GM23338 (cell line): Measurements from ENCODE around the gene PLET1. TPM values are rescaled to one million over a fixed set of nuclear protein-coding genes. Genes with fewer than 3 reads are reported as not detected.

Experiments used
- ATAC-seq: fragments of 200-7000 bp; cut with Tn5 transposase; 3 replicates; pipeline ENCODE4 v1.9.1; 2020
- DNase-seq: peaks from one replicate; pipeline ENCODE4 v3.0.0-alpha.2; 2015; ENCODE audit warnings: low spot score
- H2AFZ ChIP-seq: fragments of 200-600 bp; sonication (generic); 2 replicates; pipeline ENCODE4 v1.8.0; 2016; ENCODE audit warnings: antibody characterized with exemption, mild to moderate bottlenecking, moderate library complexity
- H3F3A ChIP-seq: fragments of 200-600 bp; sonication (generic); replicated peaks from 2 replicates; pipeline ENCODE4 v1.8.0; 2017; ENCODE audit warnings: antibody characterized with exemption, mixed run types, low read depth
- H3K27ac ChIP-seq: fragments of 200-600 bp; sonication (generic); 2 replicates; pipeline ENCODE4 v1.6.1; 2016; ENCODE audit warnings: low read depth
- H3K27me3 ChIP-seq: fragments of 200-600 bp; sonication (generic); 2 replicates; pipeline ENCODE4 v1.8.0; 2016; ENCODE audit warnings: mild to moderate bottlenecking, mixed run types, moderate library complexity; ENCODE audit not compliant: insufficient read depth
- H3K36me3 ChIP-seq: fragments of 200-600 bp; sonication (generic); 2 replicates; pipeline ENCODE4 v1.8.0; 2016; ENCODE audit warnings: mild to moderate bottlenecking; ENCODE audit not compliant: insufficient read depth
- H3K4me1 ChIP-seq: fragments of 200-600 bp; sonication (generic); 2 replicates; pipeline ENCODE4 v1.8.0; 2016; ENCODE audit warnings: mild to moderate bottlenecking, moderate library complexity; ENCODE audit not compliant: insufficient read depth
- H3K4me2 ChIP-seq: fragments of 200-600 bp; sonication (generic); 2 replicates; pipeline ENCODE4 v1.7.1; 2017; ENCODE audit warnings: mixed run types
- H3K4me3 ChIP-seq: fragments of 200-600 bp; sonication (generic); 2 replicates; pipeline ENCODE4 v1.6.1; 2016; ENCODE audit warnings: mixed run types
- H3K79me2 ChIP-seq: fragments of 200-600 bp; sonication (generic); replicated peaks from 2 replicates; pipeline ENCODE4 v1.8.0; 2017; ENCODE audit warnings: mild to moderate bottlenecking; ENCODE audit not compliant: insufficient read depth
- H3K9me2 ChIP-seq: fragments of 200-600 bp; sonication (generic); 2 replicates; pipeline ENCODE4 v1.8.0; 2017; ENCODE audit not compliant: insufficient read depth
- H4K20me1 ChIP-seq: fragments of 200-600 bp; sonication (generic); replicated peaks from 2 replicates; pipeline ENCODE4 v1.8.0; 2017; ENCODE audit warnings: mild to moderate bottlenecking; ENCODE audit not compliant: insufficient read depth
- H3K27ac Mint-ChIP-seq: 2 replicates; pipeline ENCODE4 v1.8.0; 2020; ENCODE audit warnings: inconsistent platforms, mild to moderate bottlenecking, moderate library complexity, mixed read lengths
- H3K27me3 Mint-ChIP-seq: 3 replicates; pipeline ENCODE4 v1.8.0; 2022; ENCODE audit warnings: low read depth, mild to moderate bottlenecking, moderate library complexity, mixed read lengths, inconsistent platforms; ENCODE audit not compliant: insufficient read depth, poor library complexity
- H3K36me3 Mint-ChIP-seq: 3 replicates; pipeline ENCODE4 v1.8.0; 2021; ENCODE audit warnings: low read depth, mild to moderate bottlenecking, inconsistent platforms, moderate library complexity, mixed read lengths
- H3K4me1 Mint-ChIP-seq: 3 replicates; pipeline ENCODE4 v1.8.0; 2020; ENCODE audit warnings: mild to moderate bottlenecking, inconsistent platforms, mixed read lengths
- H3K4me3 Mint-ChIP-seq: 3 replicates; pipeline ENCODE4 v1.8.0; 2021; ENCODE audit warnings: moderate library complexity, mild to moderate bottlenecking, inconsistent platforms, mixed read lengths
- H3K9me3 Mint-ChIP-seq: 3 replicates; pipeline ENCODE4 v1.8.0; 2020; ENCODE audit warnings: moderate library complexity, mild to moderate bottlenecking, inconsistent platforms, mixed read lengths
- CREB1 ChIP-seq: fragments of 250-450 bp; sonication (Bioruptor Pico); IDR thresholded peaks from 2 replicates; pipeline ENCODE4 v1.5.0; 2020; ENCODE audit warnings: low read depth, mild to moderate bottlenecking, moderate library complexity
- CTCF ChIP-seq, 2 experiments: fragments of 200-600 bp in 1 of 2; sonication (generic) in 1 of 2; conservative IDR thresholded peaks; 2 replicates each; pipeline versions ENCODE4 v1.5.1 to v1.6.1; 2016 to 2017; ENCODE audit warnings: antibody characterized with exemption in 2 of 2, low read depth in 2 of 2, mild to moderate bottlenecking in 2 of 2, moderate library complexity in 1 of 2
- ETS1 ChIP-seq: IDR thresholded peaks from 2 replicates; pipeline ENCODE4 v1.6.1; 2016; ENCODE audit warnings: antibody characterized with exemption
- EZH2 ChIP-seq: fragments of 200-600 bp; sonication (generic); IDR thresholded peaks from one replicate; pipeline ENCODE4 v1.8.0; 2017; ENCODE audit warnings: antibody characterized with exemption, mild to moderate bottlenecking, low read depth; ENCODE audit not compliant: unreplicated experiment
- EZH2phosphoT487 ChIP-seq: fragments of 200-600 bp; sonication (generic); IDR thresholded peaks from one replicate; pipeline ENCODE4 v1.8.1; 2018; ENCODE audit warnings: antibody characterized with exemption; ENCODE audit not compliant: unreplicated experiment
- JUNB ChIP-seq: IDR thresholded peaks from one replicate; pipeline ENCODE4 v1.6.1; 2016; ENCODE audit warnings: antibody characterized with exemption; ENCODE audit not compliant: unreplicated experiment
- NANOG ChIP-seq: IDR thresholded peaks from 2 replicates; pipeline ENCODE4 v1.6.1; 2016; ENCODE audit warnings: antibody characterized with exemption, borderline replicate concordance
- POLR2AphosphoS5 ChIP-seq: IDR thresholded peaks from 2 replicates; pipeline ENCODE4 v1.6.1; 2016; ENCODE audit warnings: antibody characterized with exemption, low read depth
- REST ChIP-seq: IDR thresholded peaks from one replicate; pipeline ENCODE4 v1.6.1; 2018; ENCODE audit warnings: antibody characterized with exemption; ENCODE audit not compliant: unreplicated experiment
- ZNF462 ChIP-seq: fragments of 250-450 bp; sonication (Bioruptor Pico); IDR thresholded peaks from 2 replicates; pipeline ENCODE4 v1.5.0; 2020; ENCODE audit warnings: mild to moderate bottlenecking, moderate library complexity
- polyA plus RNA-seq: library from polyadenylated mRNA; unstranded; fragments of >200 nt; fragmentation: Nextera tagmentation; extraction: Ambion mirVana; gene quantifications from 2 replicates; pipeline ENCODE4 v1.2.1, GENCODE V29; 2016
- total RNA-seq: library from RNA; depleted of rRNA; stranded (reverse); fragments of >200 nt; shearing (Covaris generic); gene quantifications from 2 replicates; pipeline ENCODE4 v1.2.3, GENCODE V29; 2014

Gene PLET1
- total and polyA plus RNA-seq, 2 experiments from 2014 or later, result not detected

- no peak for TF ChIP-seq CREB1 (CRISPR knock-in tag)
- no peak for TF ChIP-seq ETS1
- no peak for TF ChIP-seq EZH2
- no peak for TF ChIP-seq POLR2AphosphoS5
Measured at GRCh38 chr11:112269139-112269538, 8.5 kb upstream of the PLET1 start (continued).

- Histone ChIP-seq H3K9me2 (no peaks in the 10 kb centered on the region), H3K4me3 (no peak overlapping the region), H3K79me2 (no peaks in the 10 kb centered on the region), H3K36me3 (no peaks in the 10 kb centered on the region), H3F3A (no peaks in the 10 kb centered on the region), H2AFZ (no peak overlapping the region), H3K4me2 (no peak overlapping the region), H3K4me1 (peaks cover 2% of the 10 kb centered on the region; the same call in 1 of the 2 replicates), H4K20me1 (no peaks in the 10 kb centered on the region), H3K27me3 (no peaks in the 10 kb centered on the region), H3K27ac (no peak overlapping the region)
- Mint-ChIP-seq H3K27ac (no peak overlapping the region), H3K36me3 (no peaks in the 10 kb centered on the region), H3K9me3 (no peaks in the 10 kb centered on the region), H3K4me3 (no peak overlapping the region), H3K4me1 (peaks cover 6% of the 10 kb centered on the region; the same call in 2 of the 3 replicates), H3K27me3 (no peaks in the 10 kb centered on the region)
- no peak for DNase-seq
- no peak for TF ChIP-seq REST
- TF ChIP-seq EZH2phosphoT487, result no peak
- no peak for TF ChIP-seq ZNF462
- TF ChIP-seq CREB1 (CRISPR knock-in tag), result no peak
- no peak for TF ChIP-seq JUNB
- TF ChIP-seq EZH2, result no peak
- no peak for TF ChIP-seq ETS1
- no peak for TF ChIP-seq NANOG
- TF ChIP-seq CTCF (conservative IDR thresholded peaks at IDR 0.05; ENCODE audit: low read depth in 2 of 2), result no peak
- no peak for TF ChIP-seq POLR2AphosphoS5
- no peak for ATAC-seq
Measured at GRCh38 chr11:112268406-112268805, 7.7 kb upstream of the PLET1 start.
